Activated CD4-positive, alpha-beta T cell treated with anti-CD3 and anti-CD28 coated beads, Interleukin-2, amount 10 ng/mL, durations not matched to agents 24 days and 14 days (primary cell): ENCODE data around the gene PHACTR3. TPM values are rescaled to one million over a fixed set of nuclear protein-coding genes. Genes with fewer than 3 reads are reported as not detected.

Experiments used
- DNase-seq: peaks from one replicate; pipeline ENCODE4 v3.0.0; 2022
- H3K27ac Mint-ChIP-seq: one replicate; pipeline ENCODE4 v1.8.0; 2022; ENCODE audit warnings: mild to moderate bottlenecking, mixed read lengths
- H3K27me3 Mint-ChIP-seq: one replicate; pipeline ENCODE4 v1.8.0; 2022; ENCODE audit warnings: mixed read lengths
- H3K36me3 Mint-ChIP-seq: one replicate; pipeline ENCODE4 v1.8.0; 2022; ENCODE audit warnings: low read depth, mild to moderate bottlenecking, mixed read lengths
- H3K4me1 Mint-ChIP-seq: one replicate; pipeline ENCODE4 v1.8.0; 2021; ENCODE audit warnings: mixed read lengths
- H3K4me3 Mint-ChIP-seq: one replicate; pipeline ENCODE4 v1.8.0; 2022; ENCODE audit warnings: mild to moderate bottlenecking, moderate library complexity, mixed read lengths
- H3K9me3 Mint-ChIP-seq: one replicate; pipeline ENCODE4 v1.8.0; 2021; ENCODE audit warnings: mixed read lengths
- intact Hi-C: fragments of 100-400 bp; cut with micrococcal nuclease; formaldehyde crosslinking; loops from one replicate; pipeline ENCODE4 v1.15.1; 2023
- total RNA-seq: library from RNA; stranded (reverse); gene quantifications from 2 replicates; pipeline ENCODE4 v1.2.3, GENCODE V29; 2022

PHACTR3 gene
- total RNA-seq, 1 donor from 2014 or later = not detected

GRCh38 chr20:59628171-59628570 is 23.8 kb downstream of the PHACTR3 start:
- Mint-ChIP-seq H3K36me3 (no peaks in the 10 kb centered on the region), H3K4me1 (no peaks in the 10 kb centered on the region), H3K27ac (no peak overlapping the region), H3K4me3 (no peak overlapping the region), H3K9me3 (no peaks in the 10 kb centered on the region), H3K27me3 (no peaks in the 10 kb centered on the region)
- no peak for DNase-seq
- intact Hi-C loops = no loop called here

- Mint-ChIP-seq H3K9me3 (no peaks in the 10 kb centered on the region), H3K4me1 (no peaks in the 10 kb centered on the region), H3K27ac (no peak overlapping the region), H3K4me3 (no peak overlapping the region), H3K27me3 (no peaks in the 10 kb centered on the region), H3K36me3 (no peaks in the 10 kb centered on the region)
- intact Hi-C loops = no loop called here
- no peak for DNase-seq
Observed at GRCh38 chr20:59629141-59630045, 25.1 kb downstream of the PHACTR3 start.

- Mint-ChIP-seq H3K36me3 (no peaks in the 10 kb centered on the region), H3K27me3 (no peaks in the 10 kb centered on the region), H3K27ac (no peak overlapping the region), H3K4me1 (no peaks in the 10 kb centered on the region), H3K9me3 (no peaks in the 10 kb centered on the region), H3K4me3 (no peak overlapping the region)
- intact Hi-C loops = no loop called here
- no peak for DNase-seq
Observed at GRCh38 chr20:59630526-59630925, 26.2 kb downstream of the PHACTR3 start.

- Mint-ChIP-seq H3K27me3 (no peaks in the 10 kb centered on the region), H3K36me3 (no peaks in the 10 kb centered on the region), H3K9me3 (no peaks in the 10 kb centered on the region), H3K4me1 (no peaks in the 10 kb centered on the region), H3K4me3 (no peak overlapping the region), H3K27ac (no peak overlapping the region)
- intact Hi-C loops = no loop called here
- DNase-seq = no peak
Observed at GRCh38 chr20:59631751-59632540, 27.6 kb downstream of the PHACTR3 start.

GRCh38 chr20:59632541-59633113 is 28.3 kb downstream of the PHACTR3 start:
- Mint-ChIP-seq H3K27ac (no peak overlapping the region), H3K27me3 (no peaks in the 10 kb centered on the region), H3K4me1 (no peaks in the 10 kb centered on the region), H3K9me3 (no peaks in the 10 kb centered on the region), H3K36me3 (no peaks in the 10 kb centered on the region), H3K4me3 (no peak overlapping the region)
- no peak for DNase-seq
- intact Hi-C loops = no loop called here

GRCh38 chr20:59633656-59634251 is 29.4 kb downstream of the PHACTR3 start:
- intact Hi-C loops = no loop called here
- peaks cover 2% of the 10 kb centered on the region for H3K27me3 Mint-ChIP-seq
- H3K9me3 Mint-ChIP-seq = peaks cover 6% of the 10 kb centered on the region
- no peak for DNase-seq
- H3K27ac Mint-ChIP-seq = no peak overlapping the region
- no peak overlapping the region for H3K4me3 Mint-ChIP-seq
- no peaks in the 10 kb centered on the region for H3K36me3 Mint-ChIP-seq
- no peaks in the 10 kb centered on the region for H3K4me1 Mint-ChIP-seq

GRCh38 chr20:59634435-59635005 is 30.2 kb downstream of the PHACTR3 start:
- Mint-ChIP-seq H3K27me3 (peaks cover 2% of the 10 kb centered on the region), H3K4me1 (no peaks in the 10 kb centered on the region)
- intact Hi-C loops = no loop called here

GRCh38 chr20:59636766-59637370 is 32.5 kb downstream of the PHACTR3 start:
- Mint-ChIP-seq H3K4me1 (no peaks in the 10 kb centered on the region), H3K4me3 (no peak overlapping the region), H3K36me3 (no peaks in the 10 kb centered on the region), H3K9me3 (peaks cover 8% of the 10 kb centered on the region), H3K27me3 (peaks cover 2% of the 10 kb centered on the region), H3K27ac (no peak overlapping the region)
- intact Hi-C loops = no loop called here
- DNase-seq = no peak

More at GRCh38 chr20:59634435-59635005, 30.2 kb downstream of the PHACTR3 start:
- no peak overlapping the region for H3K27ac Mint-ChIP-seq
- no peak overlapping the region for H3K4me3 Mint-ChIP-seq
- H3K9me3 Mint-ChIP-seq = peaks cover 8% of the 10 kb centered on the region
- H3K36me3 Mint-ChIP-seq = no peaks in the 10 kb centered on the region
- DNase-seq = no peak

- intact Hi-C loops = no loop called here
- Mint-ChIP-seq H3K27me3 (peaks cover 2% of the 10 kb centered on the region), H3K4me3 (no peak overlapping the region)
Observed at GRCh38 chr20:59640267-59640666, 35.9 kb downstream of the PHACTR3 start.

GRCh38 chr20:59643615-59644061 is 39.3 kb downstream of the PHACTR3 start:
- no peak overlapping the region for H3K27ac Mint-ChIP-seq
- H3K27me3 Mint-ChIP-seq = no peaks in the 10 kb centered on the region
- DNase-seq = no peak
- intact Hi-C loops = no loop called here
- no peak overlapping the region for H3K4me3 Mint-ChIP-seq
- no peaks in the 10 kb centered on the region for H3K4me1 Mint-ChIP-seq
- peaks cover 2% of the 10 kb centered on the region for H3K9me3 Mint-ChIP-seq
- no peaks in the 10 kb centered on the region for H3K36me3 Mint-ChIP-seq

More at GRCh38 chr20:59640267-59640666, 35.9 kb downstream of the PHACTR3 start:
- Mint-ChIP-seq H3K36me3 (no peaks in the 10 kb centered on the region), H3K9me3 (peaks cover 8% of the 10 kb centered on the region), H3K4me1 (no peaks in the 10 kb centered on the region), H3K27ac (no peak overlapping the region)
- no peak for DNase-seq

GRCh38 chr20:59644371-59644939 is 40.1 kb downstream of the PHACTR3 start:
- intact Hi-C loops = no loop called here
- no peak for DNase-seq
- H3K4me1 Mint-ChIP-seq = no peaks in the 10 kb centered on the region
- H3K27ac Mint-ChIP-seq = no peak overlapping the region
- H3K36me3 Mint-ChIP-seq = no peaks in the 10 kb centered on the region
- no peaks in the 10 kb centered on the region for H3K27me3 Mint-ChIP-seq
- no peaks in the 10 kb centered on the region for H3K9me3 Mint-ChIP-seq
- H3K4me3 Mint-ChIP-seq = no peak overlapping the region

- H3K27ac Mint-ChIP-seq = no peak overlapping the region
- no peaks in the 10 kb centered on the region for H3K36me3 Mint-ChIP-seq
- H3K4me3 Mint-ChIP-seq = no peak overlapping the region
- intact Hi-C loops = no loop called here
- H3K9me3 Mint-ChIP-seq = no peaks in the 10 kb centered on the region
- H3K4me1 Mint-ChIP-seq = no peaks in the 10 kb centered on the region
- peaks cover 2% of the 10 kb centered on the region for H3K27me3 Mint-ChIP-seq
- no peak for DNase-seq
Observed at GRCh38 chr20:59645271-59645670, 40.9 kb downstream of the PHACTR3 start.

GRCh38 chr20:59645761-59646171 is 41.4 kb downstream of the PHACTR3 start:
- Mint-ChIP-seq H3K4me1 (no peaks in the 10 kb centered on the region), H3K4me3 (no peak overlapping the region), H3K36me3 (no peaks in the 10 kb centered on the region), H3K27ac (no peak overlapping the region), H3K9me3 (no peaks in the 10 kb centered on the region), H3K27me3 (peaks cover 4% of the 10 kb centered on the region)
- no peak for DNase-seq
- intact Hi-C loops = no loop called here
